Measurements from ENCODE around the gene ROR1. TPM values are rescaled to one million over a fixed set of nuclear protein-coding genes. Genes with fewer than 3 reads are reported as not detected.

The ROR1 gene
- total RNA-seq, 3 donors from 2014 or later: 3.1 to 19.8 (median 3.4) TPM

- intact Hi-C loops (cut with DNase I, micrococcal nuclease): no loop called here
- Histone ChIP-seq H3K4me3 (no peak overlapping the region), H3K9me3 (no peaks in the 10 kb centered on the region), H3K36me3 (ENCODE audit: low read depth) (no peaks in the 10 kb centered on the region), H3K4me1 (ENCODE audit: low read depth) (no peaks in the 10 kb centered on the region)
- TF ChIP-seq, protein P1, sequence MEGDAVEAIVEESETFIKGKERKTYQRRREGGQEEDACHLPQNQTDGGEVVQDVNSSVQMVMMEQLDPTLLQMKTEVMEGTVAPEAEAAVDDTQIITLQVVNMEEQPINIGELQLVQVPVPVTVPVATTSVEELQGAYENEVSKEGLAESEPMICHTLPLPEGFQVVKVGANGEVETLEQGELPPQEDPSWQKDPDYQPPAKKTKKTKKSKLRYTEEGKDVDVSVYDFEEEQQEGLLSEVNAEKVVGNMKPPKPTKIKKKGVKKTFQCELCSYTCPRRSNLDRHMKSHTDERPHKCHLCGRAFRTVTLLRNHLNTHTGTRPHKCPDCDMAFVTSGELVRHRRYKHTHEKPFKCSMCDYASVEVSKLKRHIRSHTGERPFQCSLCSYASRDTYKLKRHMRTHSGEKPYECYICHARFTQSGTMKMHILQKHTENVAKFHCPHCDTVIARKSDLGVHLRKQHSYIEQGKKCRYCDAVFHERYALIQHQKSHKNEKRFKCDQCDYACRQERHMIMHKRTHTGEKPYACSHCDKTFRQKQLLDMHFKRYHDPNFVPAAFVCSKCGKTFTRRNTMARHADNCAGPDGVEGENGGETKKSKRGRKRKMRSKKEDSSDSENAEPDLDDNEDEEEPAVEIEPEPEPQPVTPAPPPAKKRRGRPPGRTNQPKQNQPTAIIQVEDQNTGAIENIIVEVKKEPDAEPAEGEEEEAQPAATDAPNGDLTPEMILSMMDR (IDR thresholded peaks at IDR 0.05): no peak
- no peak for DNase-seq
- no peak for ATAC-seq
These were observed 31.3 kb upstream of the ROR1 start for GRCh38 chr1:63742526-63742925.

GRCh38 chr1:63743781-63744180 lies 30.0 kb upstream of the ROR1 start:
- intact Hi-C loops (cut with DNase I, micrococcal nuclease): no loop called here
- H3K36me3 ChIP-seq (ENCODE audit: low read depth): no peaks in the 10 kb centered on the region
- no peaks in the 10 kb centered on the region for H3K4me1 ChIP-seq (ENCODE audit: low read depth)
- DNase-seq: no peak
- TF ChIP-seq, protein P1 (IDR thresholded peaks at IDR 0.05): no peak
- H3K9me3 ChIP-seq: no peaks in the 10 kb centered on the region
- H3K4me3 ChIP-seq: no peak overlapping the region
- no peak for ATAC-seq

- intact Hi-C loops (cut with DNase I, micrococcal nuclease): no loop called here
- TF ChIP-seq, protein P1 (IDR thresholded peaks at IDR 0.05): no peak
- Histone ChIP-seq H3K4me1 (ENCODE audit: low read depth) (no peaks in the 10 kb centered on the region), H3K4me3 (no peak overlapping the region), H3K36me3 (ENCODE audit: low read depth) (no peaks in the 10 kb centered on the region), H3K9me3 (no peaks in the 10 kb centered on the region)
- DNase-seq: no peak
- ATAC-seq: peak; percentile 18
These were observed 27.5 kb upstream of the ROR1 start for GRCh38 chr1:63746129-63746864.

GRCh38 chr1:63747445-63747844 lies 26.4 kb upstream of the ROR1 start:
- H3K4me3 ChIP-seq: no peak overlapping the region
- H3K9me3 ChIP-seq: no peaks in the 10 kb centered on the region
- no peak for ATAC-seq
- no peaks in the 10 kb centered on the region for H3K36me3 ChIP-seq (ENCODE audit: low read depth)
- TF ChIP-seq, protein P1 (IDR thresholded peaks at IDR 0.05): no peak
- DNase-seq: no peak
- H3K4me1 ChIP-seq (ENCODE audit: low read depth): no peaks in the 10 kb centered on the region
- intact Hi-C loops (cut with DNase I, micrococcal nuclease): no loop called here

- no peaks in the 10 kb centered on the region for H3K9me3 ChIP-seq
- no peaks in the 10 kb centered on the region for H3K4me1 ChIP-seq (ENCODE audit: low read depth)
- intact Hi-C loops (cut with DNase I, micrococcal nuclease): no loop called here
- TF ChIP-seq, protein P1 (IDR thresholded peaks at IDR 0.05): no peak
- H3K36me3 ChIP-seq (ENCODE audit: low read depth): no peaks in the 10 kb centered on the region
- H3K4me3 ChIP-seq: no peak overlapping the region
- DNase-seq (no peak), ATAC-seq (no peak)
These were observed 25.7 kb upstream of the ROR1 start for GRCh38 chr1:63748046-63748580.

All from mucosa of descending colon (tissue), 3 donors.